NCI-H1930 (cell line): Measurements from ENCODE around the gene SLC25A26.

ENCODE experiments used
- DNase-seq, 2 experiments: peaks; one replicate each; lab custom pipeline; 2025; lab: John Stamatoyannopoulos, UW

Gene SLC25A26

DNA sequence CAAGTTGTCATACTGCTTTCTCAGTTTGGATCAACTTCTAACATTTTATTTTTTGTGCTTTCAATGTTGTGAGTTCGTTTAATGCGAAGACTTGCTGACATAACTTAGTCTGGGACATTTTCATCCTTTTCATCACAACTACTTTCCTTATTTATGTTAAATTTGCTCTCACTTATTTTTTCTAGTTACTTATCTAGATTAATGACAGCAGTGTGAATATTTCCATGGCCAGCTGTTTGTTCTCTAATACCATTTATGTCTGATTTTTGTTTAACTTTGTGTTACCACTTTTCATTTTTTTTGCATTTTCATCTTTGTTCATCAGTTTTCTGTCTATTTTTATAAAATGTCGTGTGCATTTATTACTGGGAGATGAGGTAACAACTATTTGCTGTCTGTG lies 6.2 kb downstream of the SLC25A26 start:
- DNase-seq = no peak

DNA sequence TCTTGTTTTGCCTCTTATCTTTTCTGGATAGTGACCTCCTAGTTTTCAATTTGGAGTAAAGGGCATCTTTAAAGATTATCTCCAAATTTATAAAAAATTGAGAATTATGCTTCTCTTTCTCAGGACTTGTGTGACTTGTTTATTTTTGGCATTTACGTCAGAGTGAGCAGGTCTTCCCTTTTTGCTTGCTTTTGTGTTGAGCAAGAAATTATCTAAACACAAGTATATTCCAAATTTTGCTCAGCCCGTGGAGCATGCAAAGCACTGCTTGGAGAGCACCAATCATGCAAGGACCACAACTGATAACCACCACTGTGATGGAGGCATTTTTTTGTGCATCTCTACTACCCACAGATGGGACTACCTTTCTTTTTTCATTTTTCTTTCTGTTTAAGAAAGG lies 7.1 kb downstream of the SLC25A26 start:
- no peak for DNase-seq

DNA sequence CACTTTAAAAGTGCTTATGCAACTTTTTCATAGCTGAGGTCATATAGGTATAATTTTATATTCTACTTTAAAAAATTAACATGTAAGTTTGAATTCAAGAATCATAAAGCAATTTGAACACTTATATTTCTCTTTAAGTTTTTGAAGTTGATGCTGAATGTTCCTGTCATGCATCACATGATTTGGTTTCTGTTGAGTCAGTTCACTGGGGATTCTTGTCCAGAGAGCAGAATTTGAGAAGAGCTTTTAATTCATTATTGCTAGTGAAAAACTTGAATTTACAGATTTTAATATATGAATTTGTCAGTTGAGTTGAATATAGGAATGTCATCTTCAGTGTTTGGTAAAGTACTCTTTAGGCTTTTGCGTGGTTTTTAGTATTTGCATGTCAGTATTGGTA lies 7.9 kb downstream of the SLC25A26 start:
- no peak for DNase-seq

DNA sequence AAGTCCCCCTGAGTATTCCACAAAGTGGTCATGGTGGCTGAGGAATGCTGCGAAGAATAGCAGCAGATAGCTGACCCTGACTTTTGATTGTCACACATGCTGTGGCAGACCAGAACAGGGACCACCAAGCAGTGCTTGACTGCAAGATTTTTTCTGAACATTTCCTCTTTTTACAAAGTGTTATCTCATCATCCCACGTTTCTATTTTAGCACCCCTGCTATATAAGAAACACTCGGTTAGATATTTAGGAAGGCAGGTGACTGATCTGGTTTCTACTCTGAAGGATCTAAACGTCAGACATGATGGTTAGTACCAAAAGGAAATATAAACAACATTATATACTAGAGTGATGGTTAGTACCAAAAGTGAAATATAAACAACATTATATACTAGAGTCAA lies 9.1 kb downstream of the SLC25A26 start:
- no peak for DNase-seq

GRCh38 chr3:66233033-66233432 lies 12.2 kb downstream of the SLC25A26 start:
- DNase-seq = no peak

- no peak for DNase-seq
Measured at GRCh38 chr3:66236281-66236680, 15.5 kb downstream of the SLC25A26 start.

- DNase-seq = no peak
Measured at GRCh38 chr3:66237552-66237951, 16.8 kb downstream of the SLC25A26 start.

DNA sequence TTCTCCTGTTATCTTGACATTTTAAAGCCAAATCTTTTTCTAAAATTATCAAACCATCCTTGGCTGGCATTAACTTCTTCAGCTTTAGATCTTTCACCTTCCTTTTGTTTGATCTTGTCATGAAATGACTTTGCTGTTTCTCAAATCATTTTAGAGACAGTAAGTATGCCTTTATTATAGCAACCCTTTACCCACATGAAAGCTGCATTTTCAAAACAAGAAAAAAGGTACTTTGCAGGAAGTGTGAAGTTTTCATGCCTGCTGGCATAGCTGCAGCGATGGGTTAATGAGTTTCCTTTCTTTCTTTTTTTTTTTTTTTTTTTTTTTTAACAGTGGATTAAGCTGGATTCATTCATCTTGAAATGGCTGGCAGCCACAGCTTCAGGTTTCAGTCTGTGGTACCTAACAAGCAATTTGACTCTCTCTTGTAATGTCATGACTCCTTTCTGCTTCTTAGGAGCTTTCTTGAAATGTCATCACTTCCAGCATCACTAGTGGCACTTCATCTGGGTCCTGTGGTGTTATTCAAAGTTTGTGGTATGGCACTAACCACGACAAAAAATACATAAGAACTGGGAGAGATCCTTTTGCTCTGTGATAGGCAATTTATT lies 18.8 kb downstream of the SLC25A26 start:
- no peak for DNase-seq

DNA sequence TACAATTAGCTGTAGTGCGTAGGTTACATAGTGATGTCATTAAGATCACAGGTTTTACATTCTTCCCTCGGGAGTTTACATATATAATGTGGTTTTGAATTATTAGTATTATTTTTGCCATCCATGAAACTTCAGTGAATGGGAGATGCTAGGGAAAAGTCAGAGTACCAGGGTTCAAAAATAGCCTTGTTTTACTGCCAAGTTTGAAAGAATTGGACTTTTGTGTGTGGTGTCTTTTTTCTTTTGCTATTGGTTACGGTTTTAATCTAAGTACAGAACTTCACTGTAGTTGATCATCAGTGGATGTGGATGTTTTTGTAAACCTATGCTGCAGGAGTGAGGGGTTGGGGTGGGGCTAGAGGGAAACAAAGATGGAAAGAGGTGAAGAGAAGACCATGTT lies 20.7 kb downstream of the SLC25A26 start:
- DNase-seq = no peak

DNA sequence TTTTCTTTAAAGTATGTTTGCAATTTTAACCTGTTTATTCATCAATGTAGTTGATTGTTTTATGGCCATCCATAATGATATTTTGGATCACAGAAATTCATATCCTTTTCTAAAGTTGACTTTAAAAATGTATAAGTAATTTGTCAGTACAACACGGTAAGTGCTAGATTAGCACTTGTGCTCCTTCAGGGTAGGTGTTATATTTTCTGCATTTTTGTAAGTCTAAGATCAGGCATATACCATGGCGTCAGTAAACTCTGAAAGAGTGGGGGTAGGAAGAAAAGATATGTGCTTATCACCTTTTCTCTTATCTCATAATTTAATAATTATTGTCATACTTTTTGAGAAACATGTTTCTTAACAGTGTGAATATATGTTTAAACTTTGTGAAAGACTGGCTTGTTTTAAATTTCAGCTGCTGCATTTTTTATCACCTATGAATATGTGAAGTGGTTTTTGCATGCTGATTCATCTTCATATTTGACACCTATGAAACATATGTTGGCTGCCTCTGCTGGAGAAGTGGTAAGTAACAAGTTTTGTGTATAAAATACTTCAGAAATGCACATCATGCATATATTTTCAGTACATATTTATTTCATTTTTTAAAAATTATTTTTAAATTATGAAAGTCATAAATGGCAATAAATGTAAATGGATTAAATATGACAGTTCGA lies 22.1 kb downstream of the SLC25A26 start:
- no peak for DNase-seq

GRCh38 chr3:66248641-66249040 lies 27.8 kb downstream of the SLC25A26 start:
- DNase-seq = no peak

GRCh38 chr3:66253790-66254620 lies 33.2 kb downstream of the SLC25A26 start:
- no peak for DNase-seq

DNA sequence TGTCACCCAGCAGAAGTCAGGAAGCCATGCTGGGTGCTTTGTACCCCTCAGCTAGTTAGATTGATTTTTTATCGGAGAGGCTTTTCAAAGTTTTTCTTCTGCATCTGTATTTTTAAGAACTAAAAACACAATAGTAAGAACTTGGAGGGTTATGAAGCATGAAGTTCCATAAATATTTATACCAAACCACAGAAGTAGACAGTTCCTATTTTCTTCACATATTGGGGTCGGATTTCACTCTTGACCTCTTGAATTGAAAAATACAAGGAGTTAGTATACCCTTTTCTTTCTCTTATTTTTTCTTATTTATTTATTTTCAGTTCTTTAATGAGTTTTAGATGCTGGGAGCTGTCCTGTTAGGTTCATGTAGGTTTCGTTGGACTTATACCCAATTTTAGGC lies 35.1 kb downstream of the SLC25A26 start:
- no peak for DNase-seq

DNA sequence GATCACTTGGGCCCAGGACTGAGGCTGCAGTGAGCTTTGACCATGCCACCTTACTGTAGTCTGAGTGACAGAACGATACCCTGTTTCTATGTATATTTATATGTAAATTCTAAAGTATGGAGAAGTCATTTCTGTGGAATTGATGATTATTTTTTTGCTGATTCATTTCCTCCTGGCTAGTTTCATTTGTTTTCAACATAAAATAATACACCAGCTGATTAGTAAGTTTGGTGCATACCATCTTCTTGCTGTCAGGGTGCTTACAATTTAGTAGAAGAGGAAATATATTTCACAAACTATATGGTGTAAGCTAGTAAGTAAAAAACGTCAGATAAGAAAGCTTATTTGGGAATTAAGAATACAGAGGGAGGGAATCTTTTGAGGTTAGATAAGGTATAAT lies 36.0 kb downstream of the SLC25A26 start:
- no peak for DNase-seq

GRCh38 chr3:66259566-66260255 lies 38.9 kb downstream of the SLC25A26 start:
- DNase-seq = no peak

DNA sequence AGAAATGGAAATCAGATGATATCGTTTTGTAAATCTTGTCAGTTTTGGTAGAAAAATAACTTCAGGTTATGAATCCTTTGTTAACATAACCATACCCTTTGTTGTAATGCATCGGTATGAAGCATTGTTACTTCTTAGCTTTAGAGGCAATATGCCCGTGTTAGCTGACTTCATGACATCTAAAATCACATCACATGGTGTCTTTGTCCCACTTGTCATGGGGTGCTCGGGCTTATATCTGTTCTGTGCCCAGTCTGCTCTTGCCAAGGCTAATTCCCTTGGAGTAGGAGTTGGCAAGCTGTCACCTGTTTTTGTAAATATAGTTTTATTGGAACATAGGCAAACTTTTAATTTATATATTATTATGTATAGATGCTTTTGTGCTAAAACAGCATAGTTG lies 39.6 kb downstream of the SLC25A26 start:
- DNase-seq = no peak

DNA sequence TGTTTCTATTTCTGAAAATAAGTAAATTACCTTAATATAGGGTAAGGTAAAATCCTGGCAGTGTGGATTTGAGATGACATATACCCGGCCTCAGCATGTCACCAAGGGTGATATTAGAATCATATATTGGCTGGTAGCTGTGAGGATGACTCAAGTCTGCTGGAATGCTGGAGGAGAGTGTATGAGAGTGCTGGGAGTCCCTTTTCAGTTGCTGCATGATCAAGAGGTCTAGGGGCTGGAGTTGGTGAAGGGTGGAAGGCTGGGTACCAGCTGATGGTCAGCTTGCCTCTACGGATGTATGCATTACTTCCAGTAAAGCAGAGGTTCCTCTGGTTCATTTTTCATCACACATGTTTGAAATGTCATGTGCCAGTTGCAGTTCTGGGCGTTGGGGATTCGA lies 40.6 kb downstream of the SLC25A26 start:
- no peak for DNase-seq

DNA sequence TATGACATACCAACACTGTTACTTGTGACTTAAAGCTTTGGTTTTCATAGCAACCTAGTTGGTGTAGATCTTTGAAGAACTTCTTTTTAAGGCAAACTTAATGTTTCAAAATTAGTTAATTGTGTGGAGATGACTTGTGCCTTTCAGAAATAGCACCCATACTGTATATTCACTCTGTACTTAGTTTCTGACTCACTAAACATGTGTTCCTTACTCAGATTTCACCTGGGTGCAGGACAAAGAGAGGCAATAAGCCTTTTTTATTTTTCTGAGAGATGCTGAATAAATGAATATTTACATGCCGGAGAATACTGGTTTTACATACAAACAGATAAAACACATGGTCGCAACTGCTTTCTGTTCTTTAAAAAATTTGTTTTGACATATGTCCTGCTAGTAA lies 44.8 kb downstream of the SLC25A26 start:
- no peak for DNase-seq

DNA sequence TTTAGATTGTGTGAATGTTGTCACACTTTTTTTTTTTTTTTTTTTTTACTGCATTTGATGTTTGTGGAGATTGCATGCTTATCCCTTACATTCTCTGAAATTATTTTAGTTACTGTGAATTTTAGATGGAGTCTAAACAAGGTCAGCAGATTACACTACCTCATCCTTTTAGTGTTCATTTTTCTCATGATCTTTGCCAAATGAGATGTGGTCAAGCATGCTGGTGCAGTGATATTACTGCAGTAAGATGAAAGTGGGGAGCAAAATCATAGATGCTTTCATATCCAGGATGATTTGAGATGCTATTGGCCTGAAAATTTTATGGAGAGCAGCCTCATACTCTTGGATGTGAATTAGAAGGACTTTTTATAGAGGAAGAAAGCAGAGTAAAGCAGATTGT lies 45.8 kb downstream of the SLC25A26 start:
- DNase-seq = no peak

DNA sequence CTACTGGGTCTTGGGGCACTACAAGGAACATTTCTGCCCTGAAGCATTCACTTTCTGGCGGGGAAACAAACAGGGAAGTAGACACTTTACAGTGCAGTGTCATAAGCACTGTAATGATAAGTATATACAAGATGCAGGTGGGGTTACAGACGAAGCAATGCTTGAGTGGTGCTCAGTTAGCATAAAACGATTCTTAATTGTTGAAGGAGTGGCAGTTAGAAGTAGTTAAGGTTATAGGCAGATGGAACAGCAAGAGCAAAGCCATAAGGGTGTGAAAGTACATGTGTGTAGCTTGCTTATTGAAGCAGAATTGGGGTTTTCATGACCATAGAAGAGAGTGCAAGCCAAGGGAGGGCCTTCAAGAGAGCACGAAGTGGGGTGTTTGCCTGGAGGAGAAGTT lies 46.2 kb downstream of the SLC25A26 start:
- no peak for DNase-seq

GRCh38 chr3:66267906-66268305 lies 47.1 kb downstream of the SLC25A26 start:
- no peak for DNase-seq

DNA sequence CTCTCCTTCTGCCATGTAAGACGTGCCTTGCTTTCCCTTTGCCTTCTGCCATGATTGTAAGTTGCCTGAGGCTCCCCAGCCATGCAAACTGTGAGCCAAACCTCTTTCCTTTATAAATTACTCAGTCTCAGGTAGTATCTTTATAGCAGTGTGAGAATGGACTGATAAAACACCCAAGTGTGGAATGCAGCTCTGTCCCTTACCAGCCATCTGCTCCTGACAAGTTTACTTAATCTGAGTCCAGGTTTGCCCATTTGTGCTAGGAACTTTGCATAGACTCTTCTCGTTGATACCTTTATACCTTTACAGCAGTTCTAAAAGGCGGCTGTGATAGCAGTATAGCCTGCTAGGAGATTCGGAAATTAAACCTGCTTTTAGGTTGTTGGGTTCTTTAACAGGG lies 48.1 kb downstream of the SLC25A26 start:
- no peak for DNase-seq

GRCh38 chr3:66269411-66269810 lies 48.6 kb downstream of the SLC25A26 start:
- DNase-seq = no peak
